Measurements from ENCODE around the gene COX4I2. TPM values are rescaled to one million over a fixed set of nuclear protein-coding genes. Genes with fewer than 3 reads are reported as not detected.

COX4I2 gene
- total RNA-seq, 2 donors from 2014 or later: 0.41 to 3.6 TPM

DNA sequence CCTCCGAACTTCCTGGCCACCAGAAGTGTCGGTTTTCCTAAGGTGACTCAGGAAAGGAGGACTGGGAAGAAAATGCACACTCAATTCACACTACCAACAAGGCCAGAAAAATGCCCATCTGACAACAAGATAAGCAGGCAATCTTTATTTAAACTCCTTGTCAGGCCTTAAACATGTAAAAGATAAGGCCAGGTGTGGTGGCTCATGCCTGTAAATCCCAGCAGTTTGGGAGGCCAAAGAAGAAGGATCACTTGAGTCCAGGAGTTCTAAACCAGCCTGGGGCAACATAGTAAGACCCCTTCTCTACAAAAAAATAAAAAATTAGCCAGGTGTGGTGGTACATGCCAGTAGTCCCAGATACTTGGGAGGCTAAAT lies 40.2 kb upstream of the COX4I2 start:
- Histone ChIP-seq H3K36me3 (no peaks in the 10 kb centered on the region), H3K27ac (peak overlapping the region in 1 of 2 donors; percentile 51), H3K4me3 (no peak overlapping the region), H3K4me1 (replicated peaks) (no peaks in the 10 kb centered on the region), H3K27me3 (replicated peaks; ENCODE audit: insufficient read depth) (no peaks in the 10 kb centered on the region), H3K9me3 (no peaks in the 10 kb centered on the region)
- 97% methylated on average over 2 of the region's 2 CpGs for WGBS
- DNase-seq (ENCODE audit: low spot score): no peak
- intact Hi-C loops (cut with DNase I): no loop called here
- TF ChIP-seq, protein P1, sequence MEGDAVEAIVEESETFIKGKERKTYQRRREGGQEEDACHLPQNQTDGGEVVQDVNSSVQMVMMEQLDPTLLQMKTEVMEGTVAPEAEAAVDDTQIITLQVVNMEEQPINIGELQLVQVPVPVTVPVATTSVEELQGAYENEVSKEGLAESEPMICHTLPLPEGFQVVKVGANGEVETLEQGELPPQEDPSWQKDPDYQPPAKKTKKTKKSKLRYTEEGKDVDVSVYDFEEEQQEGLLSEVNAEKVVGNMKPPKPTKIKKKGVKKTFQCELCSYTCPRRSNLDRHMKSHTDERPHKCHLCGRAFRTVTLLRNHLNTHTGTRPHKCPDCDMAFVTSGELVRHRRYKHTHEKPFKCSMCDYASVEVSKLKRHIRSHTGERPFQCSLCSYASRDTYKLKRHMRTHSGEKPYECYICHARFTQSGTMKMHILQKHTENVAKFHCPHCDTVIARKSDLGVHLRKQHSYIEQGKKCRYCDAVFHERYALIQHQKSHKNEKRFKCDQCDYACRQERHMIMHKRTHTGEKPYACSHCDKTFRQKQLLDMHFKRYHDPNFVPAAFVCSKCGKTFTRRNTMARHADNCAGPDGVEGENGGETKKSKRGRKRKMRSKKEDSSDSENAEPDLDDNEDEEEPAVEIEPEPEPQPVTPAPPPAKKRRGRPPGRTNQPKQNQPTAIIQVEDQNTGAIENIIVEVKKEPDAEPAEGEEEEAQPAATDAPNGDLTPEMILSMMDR (IDR thresholded peaks at IDR 0.05): no peak
- no peak for TF ChIP-seq POLR2A (IDR thresholded peaks at IDR 0.05)
- TF ChIP-seq POLR2AphosphoS5 (IDR thresholded peaks at IDR 0.05): no peak

DNA sequence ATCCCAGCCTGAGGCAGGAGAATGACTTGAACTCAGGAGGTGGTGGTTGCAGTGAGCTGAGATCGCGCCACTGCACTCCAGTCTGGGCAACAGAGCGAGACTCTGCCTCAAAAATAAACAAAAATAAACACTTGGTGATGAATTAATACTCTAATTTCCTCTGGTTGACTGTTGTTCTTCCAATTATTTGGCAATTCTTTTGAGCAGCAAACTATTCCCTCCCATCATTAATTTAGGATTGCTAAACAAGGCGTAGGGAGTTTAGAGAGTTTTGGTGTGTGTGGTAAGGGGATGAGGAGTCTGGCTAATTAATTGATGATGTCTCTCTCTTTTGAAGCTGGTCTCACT lies 35.3 kb upstream of the COX4I2 start:
- TF ChIP-seq POLR2AphosphoS5 (IDR thresholded peaks at IDR 0.05): no peak
- TF ChIP-seq, protein P1 (IDR thresholded peaks at IDR 0.05): no peak
- TF ChIP-seq POLR2A (IDR thresholded peaks at IDR 0.05): no peak
- Histone ChIP-seq H3K4me3 (no peak overlapping the region), H3K36me3 (no peaks in the 10 kb centered on the region), H3K9me3 (no peaks in the 10 kb centered on the region), H3K27me3 (replicated peaks; ENCODE audit: insufficient read depth) (no peaks in the 10 kb centered on the region), H3K4me1 (replicated peaks) (no peaks in the 10 kb centered on the region), H3K27ac (peak overlapping the region in 1 of 2 donors; percentile 18)
- no peak for DNase-seq (ENCODE audit: low spot score)
- WGBS: 80% methylated on average over 4 of the region's 4 CpGs
- intact Hi-C loops (cut with DNase I): no loop called here

- 70% methylated on average over 17 of the region's 17 CpGs for WGBS
- no peaks in the 10 kb centered on the region for H3K36me3 ChIP-seq
- H3K4me3 ChIP-seq: no peak overlapping the region
- no peaks in the 10 kb centered on the region for H3K27me3 ChIP-seq (replicated peaks; ENCODE audit: insufficient read depth)
- DNase-seq (ENCODE audit: low spot score): no peak
- peak overlapping the region in 1 of 2 donors; percentile 18 for H3K27ac ChIP-seq
- H3K4me1 ChIP-seq (replicated peaks): peaks cover 1% of the 10 kb centered on the region
- intact Hi-C loops (cut with DNase I): no loop called here
- TF ChIP-seq POLR2A (IDR thresholded peaks at IDR 0.05) (no peak), POLR2AphosphoS5 (IDR thresholded peaks at IDR 0.05) (no peak)
- TF ChIP-seq, protein P1 (IDR thresholded peaks at IDR 0.05): no peak
- H3K9me3 ChIP-seq: no peaks in the 10 kb centered on the region
Measured at GRCh38 chr20:31602779-31603441, 34.8 kb upstream of the COX4I2 start.

- intact Hi-C loops (cut with DNase I): loop anchor here (2.0 kb wide), 1 partner anchor 31 kb away; no protein-coding TSS in a partner anchor
- Histone ChIP-seq H3K4me3 (peak overlapping the region; percentile 69 to 71), H3K36me3 (no peaks in the 10 kb centered on the region), H3K27ac (peak overlapping the region; percentile 85 to 86), H3K9me3 (no peaks in the 10 kb centered on the region), H3K4me1 (replicated peaks) (peaks cover 12% of the 10 kb centered on the region), H3K27me3 (replicated peaks; ENCODE audit: insufficient read depth) (no peaks in the 10 kb centered on the region)
- DNase-seq (ENCODE audit: low spot score): peak; percentile 95
- TF ChIP-seq POLR2AphosphoS5 (IDR thresholded peaks at IDR 0.05) (peak; percentile 92), POLR2A (IDR thresholded peaks at IDR 0.05) (peak; percentile 93)
- TF ChIP-seq, protein P1 (IDR thresholded peaks at IDR 0.05): no peak
- 10% methylated on average over 43 of the region's 43 CpGs for WGBS
Measured at GRCh38 chr20:31603822-31604566, 33.7 kb upstream of the COX4I2 start.
